LNCaP clone FGC (cell line): ENCODE results near the gene COLQ.
"Not testable (repeated sequence)": the region's sequence is repeated elsewhere in the genome, so short reads cannot be mapped to it uniquely, and the experiment has no call there.

Experiments used
- DNase-seq: peaks from one replicate; pipeline ENCODE4 v3.0.0-alpha.2; 2011; ENCODE audit warnings: low read depth
- H3K4me3 ChIP-seq: 2 replicates; pipeline ENCODE4 v1.5.1; 2011; ENCODE audit warnings: mild to moderate bottlenecking, low read depth, low read length, control low read depth
- TF ChIP-seq, protein P1 (sequence below): IDR thresholded peaks from 2 replicates; pipeline ENCODE4 v1.5.1; 2012; ENCODE audit warnings: mild to moderate bottlenecking; ENCODE audit not compliant: control insufficient read depth, insufficient read depth; ENCODE audit errors: extremely low read depth

The COLQ gene

GRCh38 chr3:15486979-15487378, 34.5 kb downstream of the COLQ start:
- TF ChIP-seq, protein P1, sequence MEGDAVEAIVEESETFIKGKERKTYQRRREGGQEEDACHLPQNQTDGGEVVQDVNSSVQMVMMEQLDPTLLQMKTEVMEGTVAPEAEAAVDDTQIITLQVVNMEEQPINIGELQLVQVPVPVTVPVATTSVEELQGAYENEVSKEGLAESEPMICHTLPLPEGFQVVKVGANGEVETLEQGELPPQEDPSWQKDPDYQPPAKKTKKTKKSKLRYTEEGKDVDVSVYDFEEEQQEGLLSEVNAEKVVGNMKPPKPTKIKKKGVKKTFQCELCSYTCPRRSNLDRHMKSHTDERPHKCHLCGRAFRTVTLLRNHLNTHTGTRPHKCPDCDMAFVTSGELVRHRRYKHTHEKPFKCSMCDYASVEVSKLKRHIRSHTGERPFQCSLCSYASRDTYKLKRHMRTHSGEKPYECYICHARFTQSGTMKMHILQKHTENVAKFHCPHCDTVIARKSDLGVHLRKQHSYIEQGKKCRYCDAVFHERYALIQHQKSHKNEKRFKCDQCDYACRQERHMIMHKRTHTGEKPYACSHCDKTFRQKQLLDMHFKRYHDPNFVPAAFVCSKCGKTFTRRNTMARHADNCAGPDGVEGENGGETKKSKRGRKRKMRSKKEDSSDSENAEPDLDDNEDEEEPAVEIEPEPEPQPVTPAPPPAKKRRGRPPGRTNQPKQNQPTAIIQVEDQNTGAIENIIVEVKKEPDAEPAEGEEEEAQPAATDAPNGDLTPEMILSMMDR: no peak
- no peak for DNase-seq
- no peak overlapping the region for H3K4me3 ChIP-seq

DNA sequence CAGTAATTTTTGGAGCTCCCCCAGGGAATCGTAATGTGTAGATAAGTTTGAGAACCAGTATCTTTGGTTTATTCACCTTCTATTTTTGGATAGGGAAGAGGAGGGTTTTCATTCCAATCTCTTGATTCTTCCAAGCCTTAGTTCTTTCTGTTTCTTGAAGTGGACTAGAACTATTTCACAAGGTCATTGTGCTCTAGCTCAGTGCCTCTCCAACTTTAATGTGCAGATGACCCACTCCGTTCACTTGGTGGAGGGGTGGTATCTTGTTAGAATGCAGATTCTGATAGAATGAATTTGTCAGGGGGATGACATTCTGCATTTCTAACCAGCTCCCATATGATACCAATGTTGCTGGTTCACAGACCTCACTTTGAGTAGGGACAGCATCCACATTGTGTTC, 35.5 kb downstream of the COLQ start:
- no peak overlapping the region for H3K4me3 ChIP-seq
- no peak for DNase-seq
- TF ChIP-seq, protein P1: no peak

DNA sequence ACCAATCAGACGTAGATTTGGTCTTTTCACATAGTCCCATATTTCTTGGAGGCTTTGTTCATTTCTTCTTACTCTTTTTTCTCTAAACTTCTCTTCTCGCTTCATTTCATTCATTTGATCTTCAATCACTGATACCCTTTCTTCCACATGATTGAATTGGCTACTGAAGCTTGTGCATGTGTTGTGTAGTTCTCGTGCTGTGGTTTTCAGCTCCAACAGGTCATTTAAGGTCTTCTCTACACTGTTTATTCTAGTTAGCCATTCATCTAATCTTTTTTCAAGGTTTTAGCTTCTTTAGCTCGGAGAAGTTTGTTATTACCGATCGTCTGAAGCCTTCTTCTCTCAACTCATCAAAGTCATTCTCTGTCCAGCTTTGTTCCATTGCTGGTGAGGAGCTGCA, 37.0 kb downstream of the COLQ start:
- H3K4me3 ChIP-seq, DNase-seq: not testable (repeated sequence)

DNA sequence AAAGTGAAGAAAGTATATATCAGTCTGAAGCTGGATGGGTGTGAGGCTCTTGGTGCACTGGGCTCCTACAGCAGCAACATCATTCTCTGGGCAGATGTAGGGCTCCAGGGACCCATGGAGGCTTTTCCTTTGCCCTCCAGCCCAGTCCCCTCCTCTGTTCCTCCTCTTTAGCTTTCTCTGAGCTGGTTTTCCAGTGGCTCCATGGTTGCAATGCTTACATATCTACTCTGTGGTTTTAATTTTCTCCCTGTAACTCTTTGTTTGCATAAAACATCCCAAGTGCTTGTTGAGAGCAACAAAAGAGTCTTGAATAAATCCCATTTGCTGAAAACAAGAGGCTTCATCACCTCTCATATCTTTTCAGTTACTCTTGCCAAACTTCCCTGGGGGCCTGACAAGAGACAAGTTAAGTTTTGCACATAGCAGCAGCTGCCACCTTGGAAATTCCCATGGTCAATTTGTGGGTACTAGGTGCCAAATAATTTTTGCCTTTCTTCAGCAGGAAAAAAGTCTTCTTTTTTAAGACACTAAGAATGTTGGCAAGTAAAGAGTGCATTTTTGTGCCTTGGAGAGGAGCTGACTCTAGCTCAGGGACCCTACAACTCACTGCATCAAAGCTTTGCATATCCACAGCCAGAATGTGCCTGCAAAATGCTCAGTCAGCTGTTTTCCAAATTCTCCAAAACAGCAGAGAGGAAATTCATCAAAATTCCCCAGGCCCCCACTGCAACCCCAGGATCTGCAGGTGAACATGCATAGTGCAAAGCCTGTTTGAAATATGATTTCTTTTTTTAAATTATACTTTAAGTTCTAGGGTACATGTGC, 41.9 kb downstream of the COLQ start:
- DNase-seq: no peak
- no peak overlapping the region for H3K4me3 ChIP-seq
- TF ChIP-seq, protein P1: no peak

GRCh38 chr3:15478640-15478979, 42.9 kb downstream of the COLQ start:
- no peak for DNase-seq
- no peak overlapping the region for H3K4me3 ChIP-seq
- TF ChIP-seq, protein P1: no peak

DNA sequence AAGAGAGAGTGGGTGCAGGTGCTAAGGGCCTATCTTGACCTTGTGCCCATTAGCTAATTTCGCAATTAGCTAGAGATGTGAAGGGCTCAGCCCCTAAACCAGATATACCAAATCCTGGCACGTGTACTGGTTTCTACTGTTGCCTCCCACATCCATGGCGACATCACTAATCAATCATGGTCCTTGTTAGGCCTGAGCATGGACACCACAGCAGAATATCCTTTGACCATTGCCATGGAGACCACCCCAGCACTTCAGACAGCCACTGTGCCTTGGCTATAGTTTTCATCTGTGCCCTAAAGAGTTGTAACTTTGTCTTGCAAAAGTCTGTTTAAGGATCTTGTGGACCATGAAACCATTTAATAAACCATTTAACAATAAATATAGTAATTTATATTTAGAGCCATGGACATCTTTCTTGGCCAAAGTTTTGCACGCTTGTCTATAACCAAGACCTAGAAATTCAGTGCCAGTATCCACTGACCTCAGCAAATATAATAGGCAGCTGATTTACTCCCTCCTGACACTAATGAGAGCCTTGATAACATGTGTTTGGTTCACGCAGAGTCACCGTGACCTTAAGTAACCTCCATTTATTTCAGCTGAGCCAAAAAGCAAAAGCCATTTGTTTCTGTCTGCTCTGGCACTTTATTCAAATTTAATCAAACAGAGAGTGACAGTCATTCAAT, 43.4 kb downstream of the COLQ start:
- H3K4me3 ChIP-seq: no peak overlapping the region
- no peak for DNase-seq
- TF ChIP-seq, protein P1: no peak

DNA sequence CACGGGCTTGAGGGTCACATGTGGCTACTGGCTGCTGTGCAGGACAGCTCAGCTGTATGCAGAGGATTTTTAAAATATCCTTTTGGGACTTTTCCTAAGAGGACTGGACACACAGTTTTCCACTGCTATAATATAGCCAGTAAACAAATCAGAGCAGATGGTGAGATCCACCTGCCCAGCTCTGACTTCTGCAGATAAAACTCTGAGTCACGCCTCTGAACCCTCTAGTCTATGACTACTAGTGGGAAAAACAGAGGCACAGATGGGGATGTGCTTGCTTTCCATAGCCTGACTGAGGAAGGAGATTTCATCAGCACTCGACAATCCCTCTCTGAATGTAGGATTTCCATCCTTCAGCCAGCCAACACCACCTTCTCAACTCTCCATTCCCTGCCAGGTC, 45.1 kb downstream of the COLQ start:
- DNase-seq: no peak
- TF ChIP-seq, protein P1: no peak
- H3K4me3 ChIP-seq: no peak overlapping the region
